ENCODE results near the gene UBXN6. TPM values are rescaled to one million over a fixed set of nuclear protein-coding genes. Genes with fewer than 3 reads are reported as not detected.

The UBXN6 gene
- polyA plus RNA-seq, 3 donors, result 108 to 137 (median 111) TPM

GRCh38 chr19:4464815-4465581 lies 7.4 kb upstream of the UBXN6 start:
- no peak for DNase-seq

- peak; percentile 65 for DNase-seq
Observed at GRCh38 chr19:4456843-4457653, 546 bp downstream of the UBXN6 start.

- DNase-seq, result no peak
Observed at GRCh38 chr19:4456476-4456842, 1.1 kb downstream of the UBXN6 start.

- DNase-seq, result peak; percentile 80
Observed at GRCh38 chr19:4455719-4456475, 1.7 kb downstream of the UBXN6 start.

- DNase-seq, result peak; percentile 42
Observed at GRCh38 chr19:4454747-4455718, 2.6 kb downstream of the UBXN6 start.

- no peak for DNase-seq
Observed at GRCh38 chr19:4453232-4454179, 4.1 kb downstream of the UBXN6 start.

GRCh38 chr19:4452230-4452990 lies 5.2 kb downstream of the UBXN6 start:
- DNase-seq, result no peak

- no peak for DNase-seq
Observed at GRCh38 chr19:4449639-4450028, 8.0 kb downstream of the UBXN6 start.

- DNase-seq, result no peak
Observed at GRCh38 chr19:4449022-4449638, 8.5 kb downstream of the UBXN6 start.

- no peak for DNase-seq
Observed at GRCh38 chr19:4448147-4448985, 9.2 kb downstream of the UBXN6 start.

- no peak for DNase-seq
Observed at GRCh38 chr19:4447327-4448146, 10.1 kb downstream of the UBXN6 start.

GRCh38 chr19:4446704-4447200 lies 10.8 kb downstream of the UBXN6 start:
- no peak for DNase-seq

- DNase-seq, result no peak
Observed at GRCh38 chr19:4445963-4446703, 11.5 kb downstream of the UBXN6 start.

- DNase-seq, result peak; percentile 31
Observed at GRCh38 chr19:4444765-4445741, 12.5 kb downstream of the UBXN6 start.

Data from renal pelvis (tissue), 4 donors.